AG20443 (cell line): ENCODE measurements around the gene KIF1A.

ENCODE experiments used
- DNase-seq: peaks from one replicate; pipeline ENCODE4 v3.0.0; 2012; ENCODE audit warnings: low spot score, mixed read lengths

Gene KIF1A

GRCh38 chr2:240735476-240735875, 84.5 kb downstream of the KIF1A start:
- DNase-seq: no peak

DNA sequence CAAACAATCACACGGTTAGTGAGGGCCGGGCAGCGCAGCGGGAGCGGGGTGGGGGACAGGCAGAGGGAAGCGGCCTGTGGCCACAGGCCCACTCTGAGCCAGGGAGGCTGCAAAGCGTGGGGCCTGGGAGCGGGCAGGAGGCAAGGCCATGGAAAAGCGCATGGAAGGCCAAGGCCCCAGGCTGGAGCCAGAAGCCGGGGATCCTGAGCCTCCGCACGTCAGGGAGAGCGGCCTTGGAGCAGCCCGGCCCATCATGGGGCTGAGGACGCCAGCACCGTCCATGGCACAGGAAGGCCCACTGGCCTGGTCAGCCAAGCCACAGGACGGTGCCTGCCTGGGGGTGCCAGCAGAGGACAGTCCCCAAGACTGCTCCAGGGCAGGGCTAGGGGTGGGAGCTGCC, 85.3 kb downstream of the KIF1A start:
- no peak for DNase-seq

DNA sequence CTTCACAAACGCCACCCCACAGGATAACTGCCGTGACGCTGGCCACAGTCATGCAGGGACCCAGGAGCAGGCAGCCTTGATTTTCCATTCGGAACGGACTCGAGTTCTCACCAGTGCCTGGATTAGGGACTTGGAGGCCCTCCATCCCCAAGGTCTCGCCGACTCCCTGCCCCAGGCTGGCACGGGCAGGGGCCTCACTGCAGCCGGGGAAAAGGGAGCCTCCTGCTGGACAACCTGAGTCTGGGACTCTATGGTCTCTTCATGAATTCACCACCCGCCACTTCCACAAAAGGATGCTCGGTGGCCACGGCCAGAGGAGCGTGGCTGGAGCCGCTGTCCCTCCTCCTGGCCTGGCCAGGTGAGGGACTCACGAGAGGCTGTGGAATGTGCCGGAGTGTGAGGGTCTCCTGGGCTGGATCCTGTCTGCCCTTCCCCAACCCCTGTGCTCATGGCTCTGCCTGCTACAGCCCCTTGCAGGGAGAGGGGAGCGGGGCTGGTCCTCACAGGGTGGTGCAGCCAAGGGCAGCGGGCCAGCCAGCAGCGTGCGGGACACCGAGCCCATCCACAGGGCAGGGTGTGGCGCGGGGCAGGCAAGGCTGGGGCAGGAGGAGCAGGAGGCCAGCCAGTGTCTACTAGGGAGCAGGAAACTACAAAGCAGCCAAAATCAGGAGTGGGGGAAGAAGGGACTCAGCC, 86.1 kb downstream of the KIF1A start:
- no peak for DNase-seq

- no peak for DNase-seq
Measured at GRCh38 chr2:240732911-240733622, 87.0 kb downstream of the KIF1A start.

DNA sequence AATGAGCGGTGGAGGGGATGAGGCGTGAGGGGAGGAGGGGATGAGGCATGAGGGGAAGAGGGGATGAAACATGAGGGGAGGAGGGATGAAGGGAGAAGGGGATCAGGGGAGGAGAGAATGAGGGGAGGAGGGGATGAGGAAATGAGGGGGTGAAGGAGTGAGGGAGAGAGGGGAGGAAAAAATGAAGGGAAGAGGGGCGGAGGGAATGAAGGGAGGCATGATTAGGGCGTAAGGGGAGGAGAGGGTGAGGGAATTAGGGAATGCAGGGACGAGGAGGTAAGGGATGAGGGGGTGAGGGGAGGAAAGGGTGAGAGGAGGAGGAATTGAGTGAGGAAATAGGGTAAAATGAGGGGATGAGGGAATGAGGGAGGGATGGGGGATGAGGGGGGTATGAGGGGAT, 87.8 kb downstream of the KIF1A start:
- no peak for DNase-seq

DNA sequence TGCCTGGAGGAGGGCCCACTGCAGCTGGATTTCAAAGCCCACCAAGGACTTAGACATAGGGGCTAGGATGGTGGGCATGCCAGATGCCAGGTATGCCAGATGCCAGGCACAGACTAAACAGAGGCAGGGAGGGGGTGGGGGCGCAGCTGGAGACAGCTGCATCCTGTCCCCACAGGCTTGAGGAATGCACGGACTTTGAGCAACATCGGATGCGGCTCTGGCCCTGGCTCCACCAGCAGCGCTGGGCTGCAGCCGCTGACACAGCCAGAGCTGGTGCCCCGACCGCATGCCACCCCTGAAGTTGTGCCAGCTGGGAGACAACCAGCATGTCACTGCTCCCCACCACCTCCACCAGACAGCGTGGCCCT, 88.9 kb downstream of the KIF1A start:
- DNase-seq: peak; percentile 49

DNA sequence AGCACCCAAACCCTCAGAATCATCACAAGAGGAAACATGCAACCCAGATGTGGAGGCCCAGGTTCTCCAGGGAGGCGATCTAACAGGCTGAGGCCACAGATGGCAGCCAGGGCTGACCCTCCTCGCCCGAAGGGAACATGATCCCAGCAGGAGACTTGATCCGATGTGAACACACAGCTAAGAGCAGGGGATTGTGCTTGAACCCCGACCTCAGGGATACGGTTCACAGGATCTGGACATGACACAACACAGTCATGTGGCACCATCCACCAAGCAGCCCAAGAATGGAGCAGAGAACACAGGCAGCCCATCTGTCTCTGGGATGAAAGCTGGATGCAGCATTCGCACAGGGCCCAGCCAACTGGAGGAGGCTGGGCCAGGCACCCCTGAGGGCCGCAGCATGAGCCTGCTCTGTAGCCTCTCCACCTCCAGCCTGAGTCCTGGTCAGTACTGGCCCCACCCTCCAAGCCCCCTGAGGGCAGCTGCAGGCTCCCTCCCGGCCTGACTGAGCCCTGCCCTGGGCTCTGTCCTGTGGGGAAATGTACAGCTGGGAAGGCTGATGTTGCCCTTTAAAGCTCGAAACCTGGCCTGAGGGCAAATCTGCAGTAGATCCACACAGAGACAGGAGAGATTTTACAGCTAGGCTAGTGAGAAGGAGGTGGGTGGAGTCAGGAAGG, 89.4 kb downstream of the KIF1A start:
- DNase-seq: no peak

DNA sequence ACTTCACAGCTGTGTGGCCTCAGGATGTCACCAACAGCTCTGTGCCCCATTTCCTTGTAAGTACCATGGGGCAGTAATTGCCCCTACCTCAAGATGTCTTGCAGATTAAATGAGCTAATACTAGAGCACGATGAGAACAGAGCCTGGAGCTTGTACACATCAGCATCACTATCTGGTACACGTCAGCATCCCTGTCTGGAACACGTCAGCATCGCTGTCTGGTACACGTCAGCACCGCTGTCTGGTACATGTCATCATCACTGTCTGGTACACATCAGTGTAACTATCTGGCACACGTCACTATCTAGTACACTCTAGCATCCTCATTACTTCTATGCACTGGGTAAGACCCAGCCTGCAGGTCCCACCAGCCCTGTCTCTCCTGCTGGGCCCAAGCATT, 91.2 kb downstream of the KIF1A start:
- DNase-seq: no peak

- DNase-seq: no peak
Measured at GRCh38 chr2:240728361-240728760, 91.7 kb downstream of the KIF1A start.

- DNase-seq: no peak
Measured at GRCh38 chr2:240727913-240728312, 92.1 kb downstream of the KIF1A start.

GRCh38 chr2:240727439-240727838, 92.6 kb downstream of the KIF1A start:
- DNase-seq: no peak

GRCh38 chr2:240726876-240727275, 93.1 kb downstream of the KIF1A start:
- DNase-seq: no peak

GRCh38 chr2:240725671-240726070, 94.3 kb downstream of the KIF1A start:
- no peak for DNase-seq

- DNase-seq: no peak
Measured at GRCh38 chr2:240725266-240725665, 94.8 kb downstream of the KIF1A start.

DNA sequence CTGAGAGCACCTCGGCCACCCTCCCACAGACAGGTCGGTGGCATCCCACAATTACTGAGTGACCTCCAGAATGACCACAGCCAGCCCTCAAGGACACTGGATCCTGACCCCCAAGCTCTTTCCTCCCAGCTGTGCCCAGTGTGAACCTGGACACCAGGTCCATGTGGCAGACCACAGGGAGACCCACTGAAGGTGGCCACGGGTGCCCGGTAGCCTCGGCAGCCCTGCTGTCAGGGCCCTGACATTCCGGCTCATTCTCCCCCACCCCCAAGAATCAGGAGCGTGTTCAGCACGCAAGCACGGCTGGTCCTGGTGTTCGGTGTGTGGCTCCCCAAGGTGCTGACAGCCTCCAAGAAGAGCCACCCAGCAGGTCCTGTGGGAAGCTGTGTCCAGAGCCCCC, 95.6 kb downstream of the KIF1A start:
- DNase-seq: no peak

DNA sequence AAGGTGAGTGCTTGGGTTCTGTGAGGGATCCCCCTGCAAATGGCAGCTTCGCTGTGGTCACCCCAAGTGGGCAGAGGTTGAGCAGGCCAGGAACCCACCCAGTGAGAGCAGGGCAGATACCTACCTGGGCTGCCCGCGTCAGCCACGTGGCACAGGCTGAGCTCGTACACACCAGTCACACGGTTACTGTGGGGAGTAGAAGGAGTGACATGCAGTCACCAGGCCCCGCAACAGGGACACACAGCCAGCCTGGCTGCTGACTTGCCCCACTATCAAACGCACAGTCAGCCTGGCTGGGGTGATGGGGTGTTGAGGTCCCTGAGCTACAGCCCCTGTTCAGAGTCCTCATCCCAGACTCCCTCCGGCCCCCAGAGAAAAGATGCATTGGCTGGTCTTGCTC, 96.2 kb downstream of the KIF1A start:
- no peak for DNase-seq

DNA sequence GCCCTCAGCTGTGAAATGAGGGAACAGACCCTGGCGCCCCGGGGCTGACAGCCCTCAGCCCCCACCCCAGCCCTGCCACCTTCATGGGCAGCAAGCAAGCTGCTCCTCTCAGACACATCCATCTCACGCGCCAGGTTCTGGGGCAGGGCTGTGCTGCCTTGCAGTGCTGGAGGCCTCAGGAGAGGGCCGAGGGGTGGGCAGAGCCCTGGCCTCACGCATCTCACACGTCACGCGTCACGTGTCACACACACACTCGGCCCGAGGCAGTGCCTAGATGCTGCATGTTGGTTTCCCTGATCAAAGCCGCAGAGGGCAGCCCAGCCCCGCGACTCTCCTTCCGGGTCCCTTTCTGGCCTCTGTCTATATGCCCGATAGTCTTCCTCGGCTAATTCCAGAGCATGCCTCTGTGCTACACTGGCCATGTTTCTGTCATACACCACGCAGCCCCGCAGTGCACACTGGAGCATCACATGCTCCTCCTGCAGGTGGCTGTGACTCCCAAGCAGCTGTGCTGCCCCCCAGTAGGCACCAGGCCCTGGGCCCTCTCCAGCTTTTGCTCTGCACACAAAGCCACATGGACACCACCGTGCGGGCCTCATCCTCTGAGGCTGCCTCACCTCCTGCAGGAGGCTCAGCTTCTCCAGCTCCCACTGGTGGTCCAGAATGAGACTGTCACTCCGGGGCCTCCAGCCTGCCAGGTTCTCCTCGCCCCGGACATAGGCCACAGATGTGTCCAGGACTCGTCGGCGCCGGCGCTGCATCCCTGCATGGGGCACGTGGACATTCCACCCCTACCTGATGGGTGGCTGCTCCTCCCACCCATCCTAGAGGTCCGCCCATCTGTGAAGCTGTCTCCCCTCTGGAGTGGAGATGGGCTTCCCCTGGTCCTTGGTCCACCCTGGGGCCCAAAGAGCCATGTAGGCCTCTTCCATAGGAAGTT, 97.0 kb downstream of the KIF1A start:
- DNase-seq: no peak

DNA sequence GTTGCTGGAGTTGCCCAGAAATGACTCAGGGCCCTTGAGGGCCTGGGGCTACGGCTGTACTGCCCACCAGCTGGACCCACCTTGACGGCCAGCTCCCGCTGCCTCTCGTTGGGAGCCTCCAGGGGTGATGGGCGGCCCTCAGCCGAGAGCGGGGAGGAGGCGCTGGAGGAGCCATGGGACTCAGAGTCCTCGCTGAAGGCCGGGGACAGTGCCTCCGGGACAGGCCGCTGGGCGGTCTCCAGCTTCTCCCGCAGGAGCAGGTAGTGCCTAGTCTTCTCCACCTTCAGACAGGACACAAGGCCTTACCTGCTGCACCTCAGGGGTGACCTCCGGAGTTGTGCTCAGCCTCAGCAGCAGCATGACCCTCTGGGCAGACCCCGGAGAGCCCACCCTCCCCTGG, 97.6 kb downstream of the KIF1A start:
- no peak for DNase-seq

DNA sequence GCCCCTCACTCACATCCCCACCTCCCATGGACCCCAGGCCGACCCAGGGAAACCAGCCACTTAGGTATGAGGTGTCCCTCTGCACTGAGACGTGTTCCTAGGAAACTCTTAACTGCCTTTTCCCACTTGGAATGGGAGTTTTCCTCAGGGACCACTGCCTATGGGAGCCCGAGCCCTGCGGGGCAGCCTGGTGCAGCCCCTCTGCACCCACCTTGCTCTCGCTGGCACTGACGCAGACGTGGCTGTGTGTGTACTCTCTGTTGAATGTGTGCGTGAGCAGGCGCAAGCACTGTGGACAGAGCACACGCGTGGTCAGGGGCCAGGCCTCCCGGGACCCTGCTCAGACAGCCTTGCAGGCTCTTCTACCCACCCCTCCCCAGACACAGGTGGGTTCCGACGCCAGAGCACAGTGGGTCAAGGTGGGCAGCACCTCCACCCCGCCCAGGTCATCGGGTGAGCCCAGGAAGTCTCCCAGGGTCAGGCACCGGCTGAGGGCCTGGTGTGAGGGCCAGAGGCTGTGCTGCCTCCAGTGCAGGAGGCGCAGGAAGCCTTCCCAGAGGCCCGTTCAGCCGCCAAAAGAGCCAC, 98.3 kb downstream of the KIF1A start:
- DNase-seq: no peak

- no peak for DNase-seq
Measured at GRCh38 chr2:240720686-240721595, 99.1 kb downstream of the KIF1A start.
